Chondrocyte (in vitro differentiated cells): Measurements from ENCODE around the gene SEMA4G. TPM values are rescaled to one million over a fixed set of nuclear protein-coding genes. Genes with fewer than 3 reads are reported as not detected.

Experiments
- DNase-seq: peaks from one replicate; pipeline ENCODE4 v3.0.0; 2021; ENCODE audit warnings: mixed read lengths, low spot score
- H3K27ac Mint-ChIP-seq: one replicate; pipeline ENCODE4 v1.8.0; 2021; ENCODE audit warnings: mild to moderate bottlenecking, moderate library complexity, mixed read lengths; ENCODE audit not compliant: unreplicated experiment
- H3K27me3 Mint-ChIP-seq: 2 replicates; pipeline ENCODE4 v1.8.0; 2021; ENCODE audit warnings: low read depth, mixed read lengths
- H3K36me3 Mint-ChIP-seq: 2 replicates; pipeline ENCODE4 v1.8.0; 2021; ENCODE audit warnings: low read depth, mixed read lengths
- H3K4me1 Mint-ChIP-seq: 2 replicates; pipeline ENCODE4 v1.8.0; 2021; ENCODE audit warnings: low read depth, mild to moderate bottlenecking, mixed read lengths
- H3K4me3 Mint-ChIP-seq: one replicate; pipeline ENCODE4 v1.8.0; 2021; ENCODE audit warnings: mild to moderate bottlenecking, moderate library complexity, mixed read lengths; ENCODE audit not compliant: unreplicated experiment
- H3K9me3 Mint-ChIP-seq: 2 replicates; pipeline ENCODE4 v1.8.0; 2021; ENCODE audit warnings: low read depth, mixed read lengths
- CTCF ChIP-seq: fragments of 200-600 bp; sonication (generic); IDR thresholded peaks from 2 replicates; pipeline ENCODE4 v1.5.0; 2021; ENCODE audit warnings: antibody characterized with exemption, mild to moderate bottlenecking, moderate library complexity
- total RNA-seq: library from RNA; stranded (reverse); gene quantifications from 3 replicates; pipeline ENCODE4 v1.2.1, GENCODE V29; 2021

Gene SEMA4G
- total RNA-seq, 1 donor from 2014 or later: 8.0 TPM

- H3K4me3 Mint-ChIP-seq: no peak overlapping the region
- peak; percentile 86 for TF ChIP-seq CTCF
- peaks cover 35% of the 10 kb centered on the region for H3K4me1 Mint-ChIP-seq
- peak; percentile 85 for DNase-seq
- H3K9me3 Mint-ChIP-seq: no peaks in the 10 kb centered on the region
- no peaks in the 10 kb centered on the region for H3K36me3 Mint-ChIP-seq
- H3K27me3 Mint-ChIP-seq: peaks cover 5% of the 10 kb centered on the region
- peak overlapping the region; percentile 76 for H3K27ac Mint-ChIP-seq
These were observed 45.1 kb downstream of the SEMA4G start for GRCh38 chr10:101014230-101014884.

- no peak for TF ChIP-seq CTCF
- peak; percentile 68 for DNase-seq
- Mint-ChIP-seq H3K9me3 (no peaks in the 10 kb centered on the region), H3K27ac (peak overlapping the region; percentile 70), H3K36me3 (no peaks in the 10 kb centered on the region), H3K4me3 (no peak overlapping the region), H3K4me1 (peaks cover 35% of the 10 kb centered on the region), H3K27me3 (peaks cover 5% of the 10 kb centered on the region)
These were observed 45.8 kb downstream of the SEMA4G start for GRCh38 chr10:101014966-101015581.

GRCh38 chr10:101015582-101015973 lies 46.3 kb downstream of the SEMA4G start:
- H3K9me3 Mint-ChIP-seq: no peaks in the 10 kb centered on the region
- H3K4me1 Mint-ChIP-seq: peaks cover 35% of the 10 kb centered on the region
- no peak for TF ChIP-seq CTCF
- H3K4me3 Mint-ChIP-seq: no peak overlapping the region
- DNase-seq: peak; percentile 75
- peaks cover 5% of the 10 kb centered on the region for H3K27me3 Mint-ChIP-seq
- no peaks in the 10 kb centered on the region for H3K36me3 Mint-ChIP-seq
- H3K27ac Mint-ChIP-seq: peak overlapping the region; percentile 70

- Mint-ChIP-seq H3K36me3 (no peaks in the 10 kb centered on the region), H3K27me3 (peaks cover 5% of the 10 kb centered on the region), H3K4me1 (peaks cover 35% of the 10 kb centered on the region), H3K9me3 (no peaks in the 10 kb centered on the region), H3K27ac (no peak overlapping the region), H3K4me3 (no peak overlapping the region)
- no peak for TF ChIP-seq CTCF
- peak; percentile 68 for DNase-seq
These were observed 47.5 kb downstream of the SEMA4G start for GRCh38 chr10:101016814-101017213.

- peaks cover 25% of the 10 kb centered on the region for H3K4me1 Mint-ChIP-seq
- no peak overlapping the region for H3K27ac Mint-ChIP-seq
- no peaks in the 10 kb centered on the region for H3K9me3 Mint-ChIP-seq
- peak; percentile 68 for DNase-seq
- TF ChIP-seq CTCF: no peak
- peaks cover 5% of the 10 kb centered on the region for H3K27me3 Mint-ChIP-seq
- no peak overlapping the region for H3K4me3 Mint-ChIP-seq
- no peaks in the 10 kb centered on the region for H3K36me3 Mint-ChIP-seq
These were observed 48.9 kb downstream of the SEMA4G start for GRCh38 chr10:101018118-101018599.
